Transverse colon (tissue), 4 donors: ENCODE measurements around the gene SOD1. TPM values are rescaled to one million over a fixed set of nuclear protein-coding genes. Genes with fewer than 3 reads are reported as not detected.
"Not testable (repeated sequence)": the region's sequence is repeated elsewhere in the genome, so short reads cannot be mapped to it uniquely, and the experiment has no call there.

Experiments
- DNase-seq: peaks from one replicate; pipeline ENCODE4 v3.0.0-alpha.2; 2019
- H3K27ac ChIP-seq, 4 donors: fragments of 200-600 bp; sonication (generic); 2 replicates each; pipeline ENCODE4 v1.5.1; 2016 to 2018; ENCODE audit warnings: inconsistent platforms in 4 of 4
- H3K27me3 ChIP-seq: fragments of 200-600 bp; sonication (generic); 2 replicates; pipeline ENCODE4 v1.5.1; 2017; ENCODE audit warnings: inconsistent platforms
- H3K36me3 ChIP-seq, 4 donors: fragments of 200-600 bp; sonication (generic); 2 replicates each; pipeline ENCODE4 v1.5.1; 2017 to 2019; ENCODE audit warnings: inconsistent platforms in 4 of 4
- H3K4me1 ChIP-seq, 4 donors: fragments of 200-600 bp; sonication (generic); 2 replicates each; pipeline ENCODE4 v1.5.1; 2017 to 2020; ENCODE audit warnings: inconsistent platforms in 4 of 4
- H3K4me3 ChIP-seq, 4 donors: fragments of 200-600 bp; sonication (generic); 1 replicate in 1 of 4; 2 replicates in 3 of 4; pipeline versions ENCODE4 v1.5.1 to v1.6.1; 2017 to 2019; ENCODE audit warnings: inconsistent platforms in 4 of 4
- H3K9me3 ChIP-seq, 2 donors: fragments of 200-600 bp; sonication (generic); 2 replicates each; pipeline ENCODE4 v1.5.1; 2017 to 2019; ENCODE audit warnings: inconsistent platforms in 2 of 2
- CTCF ChIP-seq, 5 experiments: fragments of 200-600 bp in 3 of 5; fragments of 450-650 bp in 2 of 5; sonication (generic) in 3 of 5; IDR thresholded peaks; 1 replicate in 2 of 5; 2 replicates in 3 of 5; pipeline ENCODE4 v1.5.1; 2016 to 2017; ENCODE audit warnings: antibody characterized with exemption in 5 of 5, inconsistent platforms in 3 of 5, mild to moderate bottlenecking in 2 of 5, moderate library complexity in 1 of 5
- EP300 ChIP-seq: sonication (generic); formaldehyde crosslinking; IDR thresholded peaks from one replicate; pipeline ENCODE4 v1.6.1; 2017; ENCODE audit warnings: antibody characterized with exemption, low read depth
- POLR2A ChIP-seq: fragments of 450-650 bp; IDR thresholded peaks from one replicate; pipeline ENCODE4 v1.6.1; 2016; ENCODE audit warnings: antibody characterized with exemption, mild to moderate bottlenecking, moderate library complexity
- POLR2AphosphoS5 ChIP-seq, 3 donors: sonication (generic); formaldehyde crosslinking; IDR thresholded peaks; one replicate each; pipeline ENCODE4 v1.6.1; 2016; ENCODE audit warnings: antibody characterized with exemption in 3 of 3
- WGBS, 2 donors: methylation state at CpG; one replicate each; pipeline ENCODE4 v1.1.5; 2018; ENCODE audit warnings: low coverage in 1 of 2; 5-methylcytosine and 5-hydroxymethylcytosine counted together
- in situ Hi-C, 4 donors: fragments of 200-750 bp; cut with MboI; loops; one replicate each; pipeline versions ENCODE4 v1.15.0 to v1.15.1; 2017; ENCODE audit warnings: low sequenced_read_pairs in 3 of 4, low pct_ligation_motif_present in 1 of 4, low pct_unique_long_range_greater_than_20kb in 1 of 4
- intact Hi-C: fragments of 100-400 bp; cut with DNase I; formaldehyde crosslinking; loops from one replicate; pipeline ENCODE4 v1.15.1; 2023; ENCODE audit warnings: low total_unique reads
- total RNA-seq, 4 donors: library from RNA; depleted of rRNA; stranded (reverse); fragments of >200 nt; gene quantifications; one replicate each; pipeline ENCODE4 v1.1.0, GENCODE V29; 2016

Gene SOD1
- total RNA-seq, 4 donors from 2014 or later = 117 to 312 (median 256) TPM

GRCh38 chr21:31660259-31660565 is 719 bp downstream of the SOD1 start:
- peak overlapping the region; percentile 90 to 97 (median 95) for H3K27ac ChIP-seq
- H3K36me3 ChIP-seq = no peaks in the 10 kb centered on the region
- TF ChIP-seq POLR2A (no peak), POLR2AphosphoS5 (IDR thresholded peaks at IDR 0.05) (no peak), EP300 (no peak), CTCF (IDR thresholded peaks at IDR 0.05) (no peak)
- no peaks in the 10 kb centered on the region for H3K27me3 ChIP-seq
- peaks cover 7 to 58% (median 30%) of the 10 kb centered on the region in 4 donors for H3K4me1 ChIP-seq
- H3K4me3 ChIP-seq = peak overlapping the region; percentile 78 to 92 (median 86)
- intact Hi-C loops (no loop called here), in situ Hi-C loops (no loop called here)
- no peaks in the 10 kb centered on the region for H3K9me3 ChIP-seq
- 0% methylated on average over 1 to 12 of the region's 12 CpGs for WGBS, 2 donors
- DNase-seq = no peak

- H3K27me3 ChIP-seq = no peaks in the 10 kb centered on the region
- WGBS, 2 donors = 19 to 28% methylated on average over 8 of the region's 8 CpGs
- peak overlapping the region; percentile 78 to 92 (median 86) for H3K4me3 ChIP-seq
- in situ Hi-C loops (no loop called here), intact Hi-C loops (no loop called here)
- peak overlapping the region; percentile 90 to 97 (median 95) for H3K27ac ChIP-seq
- peaks cover 7 to 61% (median 30%) of the 10 kb centered on the region in 4 donors for H3K4me1 ChIP-seq
- no peaks in the 10 kb centered on the region for H3K36me3 ChIP-seq
- H3K9me3 ChIP-seq = no peaks in the 10 kb centered on the region
- TF ChIP-seq POLR2AphosphoS5 (IDR thresholded peaks at IDR 0.05) (no peak), POLR2A (no peak), CTCF (IDR thresholded peaks at IDR 0.05) (no peak), EP300 (no peak)
- no peak for DNase-seq
Observed at GRCh38 chr21:31660591-31660990, 1.1 kb downstream of the SOD1 start.

GRCh38 chr21:31663584-31664249 is 4.2 kb downstream of the SOD1 start:
- Histone ChIP-seq H3K9me3 (no peaks in the 10 kb centered on the region), H3K27me3 (no peaks in the 10 kb centered on the region), H3K36me3 (peaks cover 0 to 14% (median 7%) of the 10 kb centered on the region in 4 donors), H3K27ac (no peak overlapping the region), H3K4me3 (no peak overlapping the region), H3K4me1 (peaks cover 7 to 55% (median 29%) of the 10 kb centered on the region in 4 donors)
- 89 to 100% methylated on average over 3 to 7 of the region's 7 CpGs for WGBS, 2 donors
- intact Hi-C loops = no loop called here
- TF ChIP-seq POLR2AphosphoS5 (IDR thresholded peaks at IDR 0.05) (no peak), EP300 (no peak), POLR2A (no peak), CTCF (IDR thresholded peaks at IDR 0.05) (no peak)
- no peak for DNase-seq
- in situ Hi-C loops = no loop called here

GRCh38 chr21:31665397-31665796 is 5.9 kb downstream of the SOD1 start:
- TF ChIP-seq EP300 = no peak
- no peak for TF ChIP-seq POLR2A
- no peak for TF ChIP-seq CTCF (IDR thresholded peaks at IDR 0.05)
- TF ChIP-seq POLR2AphosphoS5 (IDR thresholded peaks at IDR 0.05) = no peak
- Histone ChIP-seq H3K27ac (no peak overlapping the region), H3K36me3 (peaks cover 0 to 29% (median 7%) of the 10 kb centered on the region in 4 donors), H3K4me1 (peaks cover 7 to 49% (median 26%) of the 10 kb centered on the region in 4 donors), H3K4me3 (no peak overlapping the region), H3K27me3 (no peaks in the 10 kb centered on the region), H3K9me3 (no peaks in the 10 kb centered on the region)
- in situ Hi-C loops = no loop called here
- intact Hi-C loops = no loop called here
- 69 to 75% methylated on average over 7 to 8 of the region's 8 CpGs for WGBS, 2 donors
- DNase-seq = no peak

GRCh38 chr21:31665869-31666268 is 6.4 kb downstream of the SOD1 start:
- H3K9me3 ChIP-seq, in situ Hi-C loops, H3K27me3 ChIP-seq, intact Hi-C loops, H3K27ac ChIP-seq, H3K4me3 ChIP-seq, DNase-seq: not testable (repeated sequence)
- peaks cover 0 to 29% (median 7%) of the 10 kb centered on the region in 4 donors for H3K36me3 ChIP-seq
- WGBS, 2 donors = 90 to 94% methylated on average over 2 to 4 of the region's 4 CpGs
- H3K4me1 ChIP-seq = peaks cover 7 to 44% (median 22%) of the 10 kb centered on the region in 4 donors
